ENCODE results near the gene DHX35.
"Not testable (repeated sequence)": the region's sequence is repeated elsewhere in the genome, so short reads cannot be mapped to it uniquely, and the experiment has no call there.

DHX35 gene

DNA sequence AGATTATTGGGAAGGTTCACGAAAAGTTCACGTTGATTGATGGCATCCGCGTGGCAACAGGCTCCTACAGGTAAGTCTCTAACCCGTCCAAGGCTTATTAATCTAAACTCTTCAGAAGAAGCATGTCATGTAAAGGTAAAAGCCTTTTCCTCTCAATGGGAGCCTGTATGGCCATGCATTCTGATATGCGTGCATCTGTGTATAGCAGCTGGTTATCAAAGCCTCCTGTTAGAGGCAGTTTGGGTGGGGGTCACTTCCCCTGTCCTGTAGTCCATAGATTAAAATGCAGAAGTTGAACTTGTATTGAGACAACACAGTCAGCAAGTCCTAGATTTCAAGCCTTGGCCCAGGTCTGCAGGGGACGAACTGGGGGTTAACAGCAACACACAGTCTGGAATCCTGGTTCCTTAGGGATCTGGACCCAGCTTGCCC lies 14.2 kb upstream of the DHX35 start:
- Histone ChIP-seq H4K20me1 (peaks cover 0 to 72% (median 20%) of the 10 kb centered on the region in 11 experiments; a peak in 11 of 22 replicates), H3K36me3 (peaks cover 8 to 98% (median 97%) of the 10 kb centered on the region in 11 experiments; a peak in 20 of 22 replicates)
- no peak for TF ChIP-seq Cebpa-rat (IDR thresholded peaks at IDR 0.05)

DNA sequence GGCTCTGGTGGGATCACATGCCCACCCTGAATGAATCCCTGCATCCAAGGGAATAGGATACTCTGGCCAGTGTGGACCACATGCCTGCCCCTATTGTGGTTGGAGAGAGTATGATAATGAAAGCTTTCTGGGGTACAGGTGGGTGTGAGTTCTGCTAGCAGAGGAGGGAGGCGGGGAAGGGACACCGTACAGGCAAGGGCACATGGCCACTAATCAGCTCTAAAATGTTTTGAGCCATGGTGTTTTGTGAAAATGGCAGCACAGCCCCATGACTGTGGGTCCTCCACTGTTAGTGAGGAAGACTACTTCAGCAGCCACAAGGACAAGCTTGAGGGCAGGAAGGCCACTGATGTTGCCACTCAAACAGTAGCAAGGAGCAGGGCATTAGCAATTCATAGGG lies 11.9 kb upstream of the DHX35 start:
- H3K27me3 ChIP-seq: no peaks in the 10 kb centered on the region
- no peak overlapping the region for H3K4me3 ChIP-seq
- H4K20me1 ChIP-seq: peaks cover 0 to 51% (median 19%) of the 10 kb centered on the region in 11 experiments; a peak in 9 of 22 replicates
- H3K27ac ChIP-seq: no peak overlapping the region
- no peaks in the 10 kb centered on the region for H3K9me3 ChIP-seq (replicated peaks in 1 of 11)
- H3K36me3 ChIP-seq: peaks cover 11 to 95% (median 94%) of the 10 kb centered on the region in 11 experiments; a peak in 21 of 22 replicates
- no peak for TF ChIP-seq Cebpa-rat (IDR thresholded peaks at IDR 0.05)
- no peak overlapping the region for H3K4me2 ChIP-seq
- no peak overlapping the region for H3K9ac ChIP-seq
- H3K4me1 ChIP-seq: no peaks in the 10 kb centered on the region

More for the DNA sequence above, 14.2 kb upstream of the DHX35 start:
- H3K9me3 ChIP-seq (replicated peaks in 1 of 11): no peaks in the 10 kb centered on the region
- no peak overlapping the region for H3K9ac ChIP-seq
- no peak overlapping the region for H3K4me2 ChIP-seq
- no peak overlapping the region for H3K4me3 ChIP-seq
- no peak overlapping the region for H3K27ac ChIP-seq
- no peaks in the 10 kb centered on the region for H3K27me3 ChIP-seq
- H3K4me1 ChIP-seq: no peaks in the 10 kb centered on the region

DNA sequence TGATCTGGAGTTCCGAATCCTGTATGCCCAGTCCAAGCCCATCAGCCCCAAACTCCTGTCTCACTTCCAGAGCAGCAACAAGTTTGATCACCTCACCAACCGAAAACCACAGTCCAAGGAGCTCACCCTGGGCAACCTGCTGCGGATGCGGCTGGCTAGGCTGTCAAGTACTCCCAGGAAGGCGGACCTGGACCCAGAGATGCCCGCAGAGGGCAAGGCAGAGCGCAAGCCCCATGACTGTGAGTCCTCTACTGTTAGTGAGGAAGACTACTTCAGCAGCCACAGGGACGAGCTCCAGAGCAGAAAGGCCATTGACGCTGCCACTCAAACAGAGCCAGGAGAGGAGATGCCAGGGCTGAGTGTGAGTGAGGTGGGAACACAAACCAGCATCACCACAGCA lies 10.5 kb upstream of the DHX35 start:
- Histone ChIP-seq H3K9ac (no peak overlapping the region), H3K27ac (no peak overlapping the region), H4K20me1 (peaks cover 0 to 42% (median 19%) of the 10 kb centered on the region in 11 experiments; a peak in 9 of 22 replicates), H3K36me3 (peaks cover 11 to 84% (median 83%) of the 10 kb centered on the region in 11 experiments; a peak in 21 of 22 replicates), H3K4me1 (no peaks in the 10 kb centered on the region), H3K9me3 (replicated peaks in 1 of 11) (no peaks in the 10 kb centered on the region), H3K4me2 (no peak overlapping the region), H3K4me3 (no peak overlapping the region), H3K27me3 (no peaks in the 10 kb centered on the region)
- no peak for TF ChIP-seq Cebpa-rat (IDR thresholded peaks at IDR 0.05)

DNA sequence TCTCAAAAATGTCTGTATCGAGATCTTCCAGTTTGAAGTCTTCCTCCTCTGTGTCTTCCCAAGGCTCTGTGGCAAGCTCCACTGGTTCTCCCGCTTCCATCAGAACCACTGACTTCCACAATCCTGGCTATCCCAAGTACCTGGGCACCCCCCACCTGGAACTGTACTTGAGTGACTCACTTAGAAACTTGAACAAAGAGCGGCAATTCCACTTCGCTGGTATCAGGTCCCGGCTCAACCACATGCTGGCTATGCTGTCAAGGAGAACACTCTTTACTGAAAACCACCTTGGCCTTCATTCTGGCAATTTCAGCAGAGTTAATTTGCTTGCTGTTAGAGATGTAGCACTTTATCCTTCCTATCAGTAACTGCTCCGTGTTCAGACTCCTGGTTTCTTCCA lies 10.0 kb upstream of the DHX35 start:
- Histone ChIP-seq H3K36me3 (peaks cover 9 to 78% (median 78%) of the 10 kb centered on the region in 11 experiments; a peak in 21 of 22 replicates), H3K27me3 (no peaks in the 10 kb centered on the region), H3K27ac (no peak overlapping the region)

DNA sequence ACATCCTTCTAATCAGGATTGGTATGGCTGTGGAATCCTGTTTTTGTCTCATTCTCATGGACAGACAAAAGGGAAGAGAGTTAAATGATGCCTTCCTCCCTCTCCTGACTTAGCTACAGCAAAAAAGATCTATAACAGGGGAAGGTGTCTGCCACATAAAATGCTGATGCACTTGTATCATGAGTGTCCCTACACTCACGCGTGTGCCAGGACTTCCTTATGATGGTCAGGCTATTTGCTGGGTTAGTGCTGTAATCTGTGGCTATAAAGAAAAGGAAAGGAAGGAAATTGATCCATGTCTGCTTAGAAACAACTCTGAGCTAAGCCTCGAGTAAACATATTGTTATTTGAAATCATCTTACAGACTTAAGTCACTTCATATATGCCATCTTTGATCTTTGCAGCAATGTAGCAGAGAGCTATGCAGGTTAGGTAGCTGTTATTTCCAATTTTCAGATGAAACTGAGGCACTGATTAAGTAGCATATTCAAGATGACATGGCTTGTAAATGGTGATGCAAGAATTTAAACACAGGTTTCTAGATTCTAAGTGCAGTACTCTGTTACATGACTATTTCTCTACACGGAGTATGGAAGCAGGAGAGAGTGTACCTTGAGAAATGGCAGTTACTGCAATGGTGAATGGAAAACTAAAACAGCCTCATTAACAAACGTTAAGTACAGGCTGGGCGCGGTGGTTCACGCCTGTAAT lies 8.4 kb upstream of the DHX35 start:
- H3K36me3 ChIP-seq: peaks cover 8 to 62% (median 62%) of the 10 kb centered on the region in 11 experiments; a peak in 21 of 22 replicates

More for the DNA sequence above, 10.0 kb upstream of the DHX35 start:
- Histone ChIP-seq H3K4me3 (no peak overlapping the region), H3K4me1 (no peaks in the 10 kb centered on the region), H3K4me2 (no peak overlapping the region), H3K9me3 (replicated peaks in 1 of 11) (no peaks in the 10 kb centered on the region), H4K20me1 (peaks cover 0 to 41% (median 14%) of the 10 kb centered on the region in 11 experiments; a peak in 9 of 22 replicates), H3K9ac (no peak overlapping the region)
- TF ChIP-seq Cebpa-rat (IDR thresholded peaks at IDR 0.05): no peak

DNA sequence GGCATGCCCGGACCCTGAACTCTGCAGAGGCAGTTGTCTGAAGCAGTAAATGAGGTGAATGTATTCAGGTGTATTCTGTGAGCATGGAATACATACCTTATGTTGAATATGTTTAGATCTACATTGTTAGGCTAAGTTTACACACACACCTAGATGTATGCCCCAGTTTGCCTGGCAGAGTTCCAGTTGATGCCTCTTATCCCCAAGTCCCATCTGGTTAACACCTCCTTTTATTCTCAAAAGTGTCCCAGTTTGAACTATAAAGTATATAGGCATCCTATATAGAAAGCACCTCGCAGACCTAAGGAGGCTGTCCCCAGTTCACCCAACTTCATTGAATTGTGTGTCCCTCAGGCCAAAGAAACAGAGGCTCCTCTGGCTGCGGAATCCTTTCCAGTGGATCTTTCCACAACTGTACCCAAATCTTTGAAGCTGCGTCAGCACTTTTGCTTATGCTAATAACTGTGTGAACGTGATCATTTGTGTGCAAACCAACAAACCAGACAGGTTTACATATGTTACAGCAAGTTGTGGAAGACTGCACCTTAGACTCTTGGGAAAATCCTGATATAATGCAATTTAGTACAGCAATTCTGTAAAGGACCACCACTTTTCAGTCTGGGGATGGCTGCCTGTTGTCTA lies 4.8 kb upstream of the DHX35 start:
- Histone ChIP-seq H3K27ac (no peak overlapping the region), H3K9me3 (replicated peaks in 1 of 11) (no peaks in the 10 kb centered on the region), H3K9ac (no peak overlapping the region), H3K4me2 (no peak overlapping the region), H4K20me1 (peaks cover 0 to 10% (median 0%) of the 10 kb centered on the region in 11 experiments; a peak in 4 of 22 replicates), H3K27me3 (no peaks in the 10 kb centered on the region), H3K4me1 (peaks cover 6 to 10% (median 8%) of the 10 kb centered on the region in 10 experiments), H3K36me3 (peaks cover 4 to 26% (median 26%) of the 10 kb centered on the region in 11 experiments; a peak in 20 of 22 replicates), H3K4me3 (no peak overlapping the region)
- TF ChIP-seq Cebpa-rat (IDR thresholded peaks at IDR 0.05): no peak

More for the DNA sequence above, 8.4 kb upstream of the DHX35 start:
- no peak for TF ChIP-seq Cebpa-rat (IDR thresholded peaks at IDR 0.05)
- H3K4me3 ChIP-seq: no peak overlapping the region
- H3K4me1 ChIP-seq: no peaks in the 10 kb centered on the region
- peaks cover 0 to 31% (median 11%) of the 10 kb centered on the region in 11 experiments; a peak in 7 of 22 replicates for H4K20me1 ChIP-seq
- H3K9ac ChIP-seq: no peak overlapping the region
- H3K9me3 ChIP-seq (replicated peaks in 1 of 11): no peaks in the 10 kb centered on the region
- no peak overlapping the region for H3K27ac ChIP-seq
- H3K27me3 ChIP-seq: no peaks in the 10 kb centered on the region
- H3K4me2 ChIP-seq: no peak overlapping the region

DNA sequence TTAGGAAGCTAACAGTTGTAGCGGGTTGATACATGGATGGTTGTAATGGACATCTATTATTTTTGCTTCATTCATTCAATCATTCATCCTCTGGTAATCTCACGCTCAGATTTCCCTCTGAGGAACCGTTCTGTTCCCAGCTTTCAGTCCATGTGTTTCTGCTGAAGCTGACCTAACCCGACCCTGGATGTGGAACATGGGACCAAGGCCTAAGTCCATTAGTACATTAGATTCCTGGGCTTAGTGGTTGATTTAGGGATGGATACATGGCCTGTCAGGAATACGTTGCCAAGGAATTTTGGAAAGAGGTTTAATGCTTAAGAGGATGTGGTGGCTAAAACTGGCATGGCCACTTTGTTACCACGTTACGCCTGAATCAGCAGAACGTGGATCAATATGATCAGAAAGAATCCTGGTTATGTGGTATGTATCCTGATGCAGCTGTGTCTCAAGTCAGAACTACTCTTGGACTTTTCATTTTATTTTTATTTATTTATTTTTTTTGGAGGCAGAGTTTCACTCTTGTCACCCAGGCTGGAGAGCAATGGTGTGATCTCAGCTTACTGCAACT lies 4.1 kb upstream of the DHX35 start:
- no peak overlapping the region for H3K4me3 ChIP-seq
- no peak overlapping the region for H3K4me2 ChIP-seq
- peaks cover 0 to 6% (median 0%) of the 10 kb centered on the region in 11 experiments; a peak in 2 of 22 replicates for H4K20me1 ChIP-seq
- peaks cover 0 to 20% (median 19%) of the 10 kb centered on the region in 11 experiments; a peak in 19 of 22 replicates for H3K36me3 ChIP-seq
- H3K9me3 ChIP-seq (replicated peaks in 1 of 11): no peaks in the 10 kb centered on the region
- H3K27ac ChIP-seq: no peak overlapping the region
- no peak for TF ChIP-seq Cebpa-rat (IDR thresholded peaks at IDR 0.05)
- no peaks in the 10 kb centered on the region for H3K27me3 ChIP-seq
- H3K4me1 ChIP-seq: peaks cover 6 to 13% (median 10%) of the 10 kb centered on the region in 10 experiments
- no peak overlapping the region for H3K9ac ChIP-seq

DNA sequence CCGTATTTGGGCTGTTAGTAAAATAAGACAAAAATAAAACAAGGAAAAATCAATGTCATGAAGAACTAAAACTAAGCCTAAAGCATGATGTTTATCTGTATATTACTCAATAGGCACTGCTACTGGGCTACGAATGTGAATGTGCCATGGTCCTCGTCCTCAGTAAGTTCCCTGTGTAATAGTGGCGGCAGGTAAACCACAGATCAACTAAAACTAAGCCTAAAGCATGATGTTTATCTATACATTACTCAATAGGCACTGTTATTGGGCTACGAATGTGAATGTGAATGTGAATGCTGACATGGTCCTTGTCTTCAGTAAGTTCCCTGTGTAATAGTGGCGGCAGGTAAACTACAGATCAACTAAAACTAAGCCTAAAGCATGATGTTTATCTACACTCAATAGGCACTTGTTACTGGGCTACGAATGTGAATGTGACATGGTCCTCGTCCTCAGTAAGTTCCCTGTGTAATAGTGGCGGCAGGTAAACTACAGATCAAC lies 1.9 kb upstream of the DHX35 start:
- Histone ChIP-seq H3K4me1 (peaks cover 17 to 23% (median 19%) of the 10 kb centered on the region in 10 experiments), H3K36me3 (peaks cover 0 to 13% (median 6%) of the 10 kb centered on the region in 11 experiments; a peak in 9 of 22 replicates)
- not testable (repeated sequence) for H3K4me2 ChIP-seq; H3K4me3 ChIP-seq; H3K9me3 ChIP-seq (replicated peaks in 1 of 11); H3K9ac ChIP-seq; H3K27me3 ChIP-seq; H3K27ac ChIP-seq; H4K20me1 ChIP-seq
